ENCODE results near the gene VPREB3.

DNA sequence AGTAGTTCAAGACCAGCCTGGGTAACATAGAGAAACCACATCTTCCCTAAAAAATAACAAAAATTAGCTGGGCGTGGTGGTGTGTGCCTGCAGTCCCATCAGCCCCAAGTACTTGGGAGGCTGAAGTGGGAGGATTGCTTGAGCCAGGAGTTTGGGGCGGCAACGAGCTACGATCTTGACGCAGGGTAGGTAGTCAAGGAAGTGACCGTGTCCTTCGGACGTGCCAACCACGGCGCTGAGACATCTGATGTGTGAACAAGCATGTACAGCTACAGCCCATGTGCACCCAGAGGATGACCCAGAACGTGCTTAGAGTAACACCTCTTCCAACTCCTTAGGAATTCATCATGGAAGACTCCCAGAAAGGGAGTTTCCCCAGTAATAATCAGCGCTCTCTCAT is 42.0 kb downstream of the VPREB3 start:
- TF ChIP-seq, protein P1, sequence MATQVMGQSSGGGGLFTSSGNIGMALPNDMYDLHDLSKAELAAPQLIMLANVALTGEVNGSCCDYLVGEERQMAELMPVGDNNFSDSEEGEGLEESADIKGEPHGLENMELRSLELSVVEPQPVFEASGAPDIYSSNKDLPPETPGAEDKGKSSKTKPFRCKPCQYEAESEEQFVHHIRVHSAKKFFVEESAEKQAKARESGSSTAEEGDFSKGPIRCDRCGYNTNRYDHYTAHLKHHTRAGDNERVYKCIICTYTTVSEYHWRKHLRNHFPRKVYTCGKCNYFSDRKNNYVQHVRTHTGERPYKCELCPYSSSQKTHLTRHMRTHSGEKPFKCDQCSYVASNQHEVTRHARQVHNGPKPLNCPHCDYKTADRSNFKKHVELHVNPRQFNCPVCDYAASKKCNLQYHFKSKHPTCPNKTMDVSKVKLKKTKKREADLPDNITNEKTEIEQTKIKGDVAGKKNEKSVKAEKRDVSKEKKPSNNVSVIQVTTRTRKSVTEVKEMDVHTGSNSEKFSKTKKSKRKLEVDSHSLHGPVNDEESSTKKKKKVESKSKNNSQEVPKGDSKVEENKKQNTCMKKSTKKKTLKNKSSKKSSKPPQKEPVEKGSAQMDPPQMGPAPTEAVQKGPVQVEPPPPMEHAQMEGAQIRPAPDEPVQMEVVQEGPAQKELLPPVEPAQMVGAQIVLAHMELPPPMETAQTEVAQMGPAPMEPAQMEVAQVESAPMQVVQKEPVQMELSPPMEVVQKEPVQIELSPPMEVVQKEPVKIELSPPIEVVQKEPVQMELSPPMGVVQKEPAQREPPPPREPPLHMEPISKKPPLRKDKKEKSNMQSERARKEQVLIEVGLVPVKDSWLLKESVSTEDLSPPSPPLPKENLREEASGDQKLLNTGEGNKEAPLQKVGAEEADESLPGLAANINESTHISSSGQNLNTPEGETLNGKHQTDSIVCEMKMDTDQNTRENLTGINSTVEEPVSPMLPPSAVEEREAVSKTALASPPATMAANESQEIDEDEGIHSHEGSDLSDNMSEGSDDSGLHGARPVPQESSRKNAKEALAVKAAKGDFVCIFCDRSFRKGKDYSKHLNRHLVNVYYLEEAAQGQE (IDR thresholded peaks at IDR 0.05; ENCODE audit: insufficient read depth in 1 of 2, low read depth in 2 of 2, low read length in 2 of 2): no peak
- no peak for TF ChIP-seq FOXP2 (optimal IDR thresholded peaks at IDR 0.05; ENCODE audit: borderline replicate concordance, extremely low read depth, extremely low read length, insufficient read depth)
